ENCODE results near the gene TFEB.

TFEB gene

GRCh38 chr6:41648070-41648585 is 87.3 kb downstream of the TFEB start:
- DNase-seq: no peak

GRCh38 chr6:41647061-41647511 is 88.3 kb downstream of the TFEB start:
- DNase-seq: no peak

- no peak for DNase-seq
Observed at GRCh38 chr6:41646026-41646795, 89.2 kb downstream of the TFEB start.

DNA sequence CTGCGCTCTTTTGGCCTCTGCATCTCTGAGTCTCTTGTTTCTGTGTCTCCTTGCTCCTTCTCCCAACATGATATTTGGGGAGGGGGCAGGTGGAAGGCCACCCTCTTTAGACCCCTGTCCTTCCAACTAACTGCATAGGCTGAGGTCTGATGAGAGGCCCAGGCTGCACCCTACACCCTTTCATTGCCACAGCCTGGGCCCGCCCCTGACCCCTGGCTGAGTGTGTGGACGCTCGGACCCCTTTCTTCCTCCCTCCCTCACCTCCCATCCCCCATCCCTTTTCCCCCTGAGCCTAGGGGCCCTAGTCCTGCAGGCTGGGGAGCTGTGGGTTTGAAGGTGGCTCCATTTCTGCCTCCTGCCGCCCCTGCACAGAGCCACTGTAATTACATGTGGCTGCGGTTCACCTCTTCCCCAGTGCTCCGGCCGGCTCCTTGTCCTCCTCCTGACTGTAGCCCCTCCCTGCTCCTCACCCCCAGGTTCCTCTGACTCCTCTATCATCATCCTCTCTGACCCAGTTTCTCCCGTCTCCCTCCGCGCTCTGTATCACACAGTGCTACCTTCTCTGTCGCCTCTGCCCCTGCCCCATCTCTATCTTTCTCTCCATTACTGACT is 90.3 kb downstream of the TFEB start:
- DNase-seq: peak; percentile 69

GRCh38 chr6:41644297-41644879 is 91.0 kb downstream of the TFEB start:
- peak; percentile 22 for DNase-seq

- no peak for DNase-seq
Observed at GRCh38 chr6:41643899-41644269, 91.5 kb downstream of the TFEB start.

DNA sequence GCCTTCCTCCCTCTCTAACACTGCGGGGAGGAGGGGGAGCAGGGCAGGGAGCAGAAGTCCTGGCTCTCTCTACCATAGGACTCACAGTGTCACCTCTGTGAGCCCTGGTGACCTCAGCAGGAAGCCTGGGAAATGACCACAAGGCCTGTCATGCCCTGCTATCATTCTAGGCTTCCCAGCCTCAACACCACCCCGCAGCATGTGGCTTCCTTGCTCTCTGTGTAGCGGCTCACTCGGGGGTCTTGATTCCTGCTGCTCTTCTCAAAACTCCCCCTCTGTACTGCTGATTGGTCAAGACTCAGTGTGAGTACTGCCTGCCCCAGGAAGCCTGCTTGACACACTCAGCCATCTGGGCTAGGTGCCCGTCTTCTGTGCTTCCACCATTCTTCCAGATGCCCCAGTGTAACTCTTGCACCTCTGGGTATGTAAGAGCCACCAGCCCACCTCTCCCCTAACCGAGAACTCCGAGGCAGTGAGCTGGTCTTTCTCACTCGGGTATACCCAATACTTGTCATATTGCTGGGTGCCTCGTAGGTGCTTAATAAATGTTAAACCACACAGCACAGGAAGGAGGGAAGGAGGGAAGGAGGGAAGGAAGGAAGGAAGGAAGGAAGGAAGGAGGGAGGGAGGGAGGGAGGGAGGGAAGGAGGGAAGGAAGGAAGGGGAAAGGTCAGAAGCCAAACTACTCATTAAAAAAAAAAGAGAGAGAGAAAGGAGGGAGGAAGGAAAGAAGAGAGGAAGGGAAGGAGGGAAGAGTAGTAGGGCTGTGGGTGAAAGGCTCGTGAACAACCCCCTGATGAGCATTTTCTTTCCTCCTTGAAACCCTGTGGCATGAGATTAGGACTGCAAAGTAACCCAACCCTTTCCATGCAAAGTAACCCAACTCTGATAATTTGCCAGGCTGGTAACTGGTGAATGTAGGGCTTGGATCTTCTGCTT is 92.2 kb downstream of the TFEB start:
- no peak for DNase-seq

DNA sequence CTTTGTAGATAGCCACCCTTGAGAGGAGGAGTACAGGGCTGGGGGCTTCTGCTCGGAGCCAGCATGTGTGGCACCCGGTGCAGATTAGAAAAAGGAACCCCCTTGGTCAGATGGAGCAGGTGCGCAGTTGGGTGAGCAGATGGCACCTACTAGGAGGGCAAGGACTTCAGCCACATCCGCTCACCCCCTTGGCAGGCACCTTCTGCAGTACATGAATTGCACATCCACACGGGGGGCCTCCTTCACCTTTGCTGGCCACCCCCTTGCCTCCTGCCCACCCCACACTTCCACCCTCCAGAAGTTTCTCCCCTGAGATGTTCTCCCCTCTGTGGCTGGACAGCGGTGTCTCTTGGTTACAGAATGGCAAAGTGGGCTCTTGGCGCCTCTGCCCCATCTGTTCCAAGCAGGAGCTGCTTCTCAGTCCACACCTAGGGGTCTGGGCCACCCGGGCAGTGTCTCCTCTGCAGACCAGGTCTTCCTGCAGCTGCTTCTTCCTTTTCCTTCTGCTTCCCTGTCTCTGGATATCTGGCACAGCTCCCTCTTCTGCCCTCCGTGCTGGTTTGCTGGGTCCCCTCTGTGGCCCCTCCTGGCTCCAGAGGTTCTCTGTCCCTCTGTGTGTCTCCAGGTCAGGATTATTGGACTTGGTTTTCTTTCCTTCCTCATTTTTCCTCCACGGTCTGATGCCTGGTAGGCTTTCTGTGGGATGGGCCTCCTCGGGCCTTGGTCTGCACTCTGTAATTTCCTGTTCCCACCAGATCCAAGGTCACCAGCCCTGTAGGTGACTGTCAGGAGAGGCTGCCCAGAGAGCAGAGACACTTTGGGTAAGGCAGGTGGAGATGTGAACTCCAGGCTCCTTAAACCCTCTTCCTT is 93.1 kb downstream of the TFEB start:
- no peak for DNase-seq

GRCh38 chr6:41641352-41641925 is 94.0 kb downstream of the TFEB start:
- no peak for DNase-seq

DNA sequence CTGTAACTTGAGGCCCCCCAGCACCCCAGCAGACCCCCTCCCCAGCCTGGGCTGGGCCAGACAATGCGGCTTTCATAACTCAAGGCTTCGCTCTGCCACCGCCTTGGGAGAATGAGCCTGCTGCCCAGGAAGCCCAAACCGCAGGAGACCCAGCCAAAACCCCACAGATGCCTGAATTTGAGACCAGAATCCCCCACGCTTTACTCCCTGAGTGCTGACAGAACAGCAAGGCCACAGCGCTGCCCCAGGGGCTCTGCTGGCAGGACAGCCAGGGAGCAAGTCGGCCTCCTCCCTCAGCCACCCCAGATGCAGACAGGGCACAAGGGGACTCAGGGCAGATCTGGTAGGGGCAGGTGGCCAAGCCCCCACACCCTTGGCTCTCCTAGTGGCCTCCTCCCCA is 95.0 kb downstream of the TFEB start:
- DNase-seq: peak; percentile 86

DNA sequence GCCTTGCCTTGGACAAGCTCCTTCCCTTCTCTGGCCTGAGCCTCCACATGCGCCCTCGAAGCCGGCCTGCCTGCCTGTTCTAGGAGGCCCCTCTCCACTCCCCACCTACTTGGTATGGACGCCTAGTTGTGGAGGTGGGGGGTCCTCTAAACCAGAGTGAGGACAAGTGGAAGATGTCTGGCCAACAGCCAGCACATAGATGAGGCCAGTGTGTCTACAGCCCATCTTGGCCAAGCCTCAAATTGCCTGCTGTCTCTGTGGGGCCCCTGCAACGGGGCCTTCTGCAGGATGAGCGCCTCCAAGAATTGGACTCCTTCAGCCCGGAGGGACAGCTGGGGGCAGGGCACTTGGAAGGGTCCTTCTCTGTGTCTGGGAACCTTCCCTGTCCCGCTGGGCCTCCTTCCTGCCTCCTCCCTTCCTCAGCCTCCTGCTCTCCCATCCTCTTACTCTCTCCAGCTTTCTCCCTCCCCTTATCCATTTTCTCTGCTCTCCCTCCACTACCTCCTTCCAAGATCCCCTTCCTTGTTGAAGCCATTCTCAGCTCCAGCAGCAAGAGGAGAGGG is 95.5 kb downstream of the TFEB start:
- DNase-seq: peak; percentile 86

DNA sequence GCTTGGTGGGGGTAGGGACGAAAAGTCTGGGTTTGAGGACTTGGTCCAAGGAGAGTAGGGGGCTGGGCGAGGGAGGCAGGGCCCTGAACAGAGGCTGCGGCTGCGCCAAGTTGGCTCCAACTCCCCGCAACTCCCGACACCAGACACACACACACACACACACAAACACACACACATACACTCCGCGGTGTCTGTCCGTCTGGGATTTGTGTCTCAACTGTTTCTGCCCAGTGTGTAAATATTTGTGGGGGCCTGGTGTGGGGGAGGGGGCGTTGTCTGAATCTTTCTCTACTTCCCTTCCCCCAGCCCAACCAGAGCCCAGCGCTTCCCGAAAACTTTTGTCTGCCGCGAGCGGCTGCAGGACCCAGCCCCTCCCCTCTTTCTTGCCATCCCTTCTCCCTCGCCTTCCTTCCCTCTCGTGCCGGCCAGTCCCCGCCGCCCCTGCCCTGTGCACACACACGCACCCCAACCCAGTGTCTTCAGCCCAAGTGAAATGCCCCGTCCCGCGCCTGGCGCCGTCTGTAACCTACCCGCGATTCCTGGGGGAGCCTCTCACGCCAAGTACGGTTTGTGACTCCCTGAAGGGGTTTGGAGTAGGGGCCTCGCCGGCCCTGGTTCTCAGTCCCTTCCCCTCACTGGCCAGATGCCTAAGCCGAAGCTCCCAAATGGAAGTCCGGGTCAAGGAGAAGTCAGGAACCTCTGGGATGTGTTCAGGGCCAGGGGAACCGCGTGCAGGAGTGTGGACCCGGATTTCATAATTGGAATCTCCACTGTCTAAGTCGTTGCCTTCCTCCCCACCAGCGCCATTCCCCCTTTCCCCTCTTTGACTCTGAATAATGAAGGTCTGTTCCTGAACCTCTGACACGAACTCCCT is 96.2 kb downstream of the TFEB start:
- peak; percentile 85 for DNase-seq

- peak; percentile 90 for DNase-seq
Observed at GRCh38 chr6:41638002-41638934, 97.1 kb downstream of the TFEB start, which contains the start of gene MDFI. MDFI (plus strand) TSS chr6:41638468; CDS start chr6:41638750, 282 bp downstream.

DNA sequence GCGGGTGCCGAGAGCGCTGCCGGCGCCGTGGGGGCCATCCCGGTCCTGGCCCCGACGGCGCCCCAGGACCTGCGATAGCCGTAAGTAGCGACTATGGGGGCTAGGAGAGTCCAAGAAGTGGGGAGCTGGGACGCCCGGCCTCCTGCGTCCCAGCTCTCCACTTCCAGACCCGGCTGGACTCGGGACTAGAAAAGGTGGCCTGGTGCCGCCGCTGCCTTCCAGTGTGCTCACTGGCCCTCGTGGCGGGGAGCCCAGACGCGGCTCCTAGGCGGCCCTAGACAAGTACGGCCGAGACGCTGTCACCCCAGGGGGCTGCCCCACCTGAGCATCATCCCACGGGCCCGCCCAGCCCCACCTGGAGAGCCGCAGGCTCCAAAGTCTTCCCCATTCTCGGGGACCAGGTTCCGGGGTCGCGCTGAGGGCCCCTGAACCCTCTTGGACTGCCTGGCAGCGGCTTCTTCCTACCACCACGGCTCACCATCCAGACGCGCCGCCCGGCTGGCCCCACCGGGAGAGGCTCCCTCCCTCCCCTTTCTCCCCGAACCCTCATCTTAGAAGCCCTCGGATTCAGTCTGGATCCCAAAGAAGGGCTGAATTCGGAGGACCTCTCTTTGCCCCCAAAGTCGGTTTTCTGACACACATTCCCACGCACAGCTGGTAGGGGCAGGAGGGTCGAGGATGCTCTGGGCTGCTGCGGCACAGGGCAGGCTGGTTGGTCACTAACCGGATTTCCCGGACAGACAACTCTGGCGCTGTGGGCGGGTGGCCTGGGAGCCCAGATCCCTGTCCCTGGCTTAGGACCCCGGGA is 98.0 kb downstream of the TFEB start:
- DNase-seq: no peak

GRCh38 chr6:41636833-41637193 is 98.6 kb downstream of the TFEB start:
- peak; percentile 68 for DNase-seq

DNA sequence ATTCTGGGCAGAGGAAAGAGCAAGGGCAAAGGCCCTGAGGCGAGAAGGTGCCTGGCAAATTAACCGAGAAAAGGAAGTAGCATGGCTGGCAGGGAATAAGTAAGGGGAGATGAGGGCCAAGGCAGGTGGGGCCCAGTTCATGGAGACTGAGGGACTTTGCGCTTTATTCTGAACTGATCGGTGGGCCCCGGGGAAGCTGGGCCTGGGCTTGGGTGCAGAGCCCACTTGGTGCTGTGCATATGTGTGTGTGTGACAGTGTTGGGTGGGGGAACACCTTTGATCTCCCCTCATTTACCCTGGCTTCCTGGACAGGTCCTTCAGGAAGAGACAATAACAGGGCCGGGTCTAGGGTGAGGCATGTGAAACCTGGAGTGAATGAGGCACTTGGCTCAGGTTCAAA is 100.0 kb downstream of the TFEB start:
- DNase-seq: no peak

DNA sequence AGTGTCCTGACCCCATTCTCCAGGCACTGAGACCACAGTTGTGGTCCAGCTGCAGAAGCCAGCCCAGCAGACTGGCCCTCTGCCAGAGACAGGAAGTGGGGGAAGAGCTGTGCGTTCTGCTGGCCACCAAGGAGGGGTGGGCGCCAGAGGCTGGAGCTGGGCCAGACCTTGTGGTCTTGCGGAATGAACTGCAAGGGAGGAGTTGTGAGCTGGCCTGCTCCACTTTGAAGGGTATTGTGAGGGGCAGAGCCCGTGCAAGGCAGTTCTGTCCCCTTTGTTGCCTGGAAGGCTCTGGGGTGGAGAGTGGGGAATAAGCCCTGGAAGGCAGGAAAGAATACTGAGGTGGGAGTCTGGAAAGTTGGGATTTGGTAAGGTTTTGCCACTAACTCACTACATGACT is 100.8 kb downstream of the TFEB start:
- peak; percentile 88 for DNase-seq
